Spleen (tissue), 7 donors: ENCODE results near the gene FXYD2.

Experiments used
- POLR2A ChIP-seq, 3 donors: fragments of 450-650 bp; IDR thresholded peaks; one replicate each; pipeline ENCODE4 v1.5.1; 2017; ENCODE audit warnings: antibody characterized with exemption in 3 of 3, mild to moderate bottlenecking in 1 of 3
- TF ChIP-seq, protein P1 (sequence below), 11 experiments: fragments of 200-600 bp in 7 of 11; fragments of 450-650 bp in 4 of 11; sonication (generic) in 4 of 11; IDR thresholded peaks in 8 of 11; conservative IDR thresholded peaks in 3 of 11; 1 replicate in 7 of 11; 2 replicates in 4 of 11; pipeline versions ENCODE4 v1.4.0 to v1.8.0; 2016 to 2021; ENCODE audit warnings: antibody characterized with exemption in 11 of 11, inconsistent platforms in 4 of 11, mild to moderate bottlenecking in 1 of 11
- donor health status: DM: no; HTN: no; CAD: no; lungs with moderate emphysema.
- donor health status: DM: no; HTN: no; CAD: no.
- donor health status: DM: no; HTN: no; CAD: no.

DNA sequence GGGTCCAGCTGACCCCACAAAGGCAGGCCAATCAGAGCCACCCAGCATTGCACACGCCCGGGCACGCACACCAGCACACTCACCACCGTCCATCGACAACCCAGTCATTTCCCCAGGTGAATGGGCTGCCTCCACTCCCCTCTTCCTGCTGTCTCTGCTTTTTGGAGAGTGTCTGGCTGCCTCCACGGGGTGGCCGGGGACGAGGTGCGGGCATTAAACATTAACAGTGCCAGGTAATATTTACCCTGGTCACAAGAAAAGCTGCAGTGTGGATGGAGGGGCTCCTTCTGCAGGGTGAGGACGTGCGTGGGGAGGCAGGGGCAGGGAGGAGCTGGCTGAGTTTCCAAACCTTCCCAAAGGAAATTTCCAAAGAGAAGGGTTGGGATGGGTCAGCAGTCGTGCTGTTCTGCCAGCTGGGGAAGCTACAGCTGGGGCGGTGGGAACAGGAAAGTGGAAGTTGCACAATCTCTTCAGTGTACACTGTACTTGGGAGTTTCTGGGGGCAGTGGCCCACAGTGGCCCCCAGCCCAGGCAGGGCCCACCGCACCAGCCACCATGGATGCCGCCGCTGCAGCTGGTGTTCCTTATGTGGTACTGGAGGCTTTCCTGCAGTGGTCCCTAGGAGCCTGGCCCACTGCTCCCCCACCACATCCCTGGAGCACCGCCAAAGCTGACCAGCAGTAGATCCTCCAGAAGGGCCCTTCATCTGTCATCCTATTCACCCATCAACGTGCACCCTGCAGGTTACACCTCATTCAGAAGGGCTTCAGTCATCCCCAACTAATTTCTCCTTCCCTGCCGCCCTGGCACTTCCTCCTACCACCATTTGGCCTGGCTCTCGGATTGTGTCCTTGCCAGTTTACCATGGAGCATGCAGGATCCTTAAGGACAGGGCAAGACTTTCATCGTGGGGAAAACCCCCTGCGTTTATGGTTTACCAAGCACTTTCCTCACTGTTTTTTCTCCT is at the start of gene FXYD2:
- TF ChIP-seq, protein P1, sequence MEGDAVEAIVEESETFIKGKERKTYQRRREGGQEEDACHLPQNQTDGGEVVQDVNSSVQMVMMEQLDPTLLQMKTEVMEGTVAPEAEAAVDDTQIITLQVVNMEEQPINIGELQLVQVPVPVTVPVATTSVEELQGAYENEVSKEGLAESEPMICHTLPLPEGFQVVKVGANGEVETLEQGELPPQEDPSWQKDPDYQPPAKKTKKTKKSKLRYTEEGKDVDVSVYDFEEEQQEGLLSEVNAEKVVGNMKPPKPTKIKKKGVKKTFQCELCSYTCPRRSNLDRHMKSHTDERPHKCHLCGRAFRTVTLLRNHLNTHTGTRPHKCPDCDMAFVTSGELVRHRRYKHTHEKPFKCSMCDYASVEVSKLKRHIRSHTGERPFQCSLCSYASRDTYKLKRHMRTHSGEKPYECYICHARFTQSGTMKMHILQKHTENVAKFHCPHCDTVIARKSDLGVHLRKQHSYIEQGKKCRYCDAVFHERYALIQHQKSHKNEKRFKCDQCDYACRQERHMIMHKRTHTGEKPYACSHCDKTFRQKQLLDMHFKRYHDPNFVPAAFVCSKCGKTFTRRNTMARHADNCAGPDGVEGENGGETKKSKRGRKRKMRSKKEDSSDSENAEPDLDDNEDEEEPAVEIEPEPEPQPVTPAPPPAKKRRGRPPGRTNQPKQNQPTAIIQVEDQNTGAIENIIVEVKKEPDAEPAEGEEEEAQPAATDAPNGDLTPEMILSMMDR (IDR thresholded peaks at IDR 0.05 in 8 of 11, conservative IDR thresholded peaks at IDR 0.05 in 3 of 11): no peak
- TF ChIP-seq POLR2A (IDR thresholded peaks at IDR 0.05): no peak
